GM19351 (cell line): ENCODE data around the gene PXDN.
"Not testable (repeated sequence)": the region's sequence is repeated elsewhere in the genome, so short reads cannot be mapped to it uniquely, and the experiment has no call there.

Source experiments
- ATAC-seq: cut with Tn5 transposase; IDR thresholded peaks from one replicate; pipeline ENCODE4 v1.9.1; 2021; ENCODE audit warnings: mild to moderate bottlenecking, moderate library complexity; ENCODE audit not compliant: unreplicated experiment

PXDN gene

DNA sequence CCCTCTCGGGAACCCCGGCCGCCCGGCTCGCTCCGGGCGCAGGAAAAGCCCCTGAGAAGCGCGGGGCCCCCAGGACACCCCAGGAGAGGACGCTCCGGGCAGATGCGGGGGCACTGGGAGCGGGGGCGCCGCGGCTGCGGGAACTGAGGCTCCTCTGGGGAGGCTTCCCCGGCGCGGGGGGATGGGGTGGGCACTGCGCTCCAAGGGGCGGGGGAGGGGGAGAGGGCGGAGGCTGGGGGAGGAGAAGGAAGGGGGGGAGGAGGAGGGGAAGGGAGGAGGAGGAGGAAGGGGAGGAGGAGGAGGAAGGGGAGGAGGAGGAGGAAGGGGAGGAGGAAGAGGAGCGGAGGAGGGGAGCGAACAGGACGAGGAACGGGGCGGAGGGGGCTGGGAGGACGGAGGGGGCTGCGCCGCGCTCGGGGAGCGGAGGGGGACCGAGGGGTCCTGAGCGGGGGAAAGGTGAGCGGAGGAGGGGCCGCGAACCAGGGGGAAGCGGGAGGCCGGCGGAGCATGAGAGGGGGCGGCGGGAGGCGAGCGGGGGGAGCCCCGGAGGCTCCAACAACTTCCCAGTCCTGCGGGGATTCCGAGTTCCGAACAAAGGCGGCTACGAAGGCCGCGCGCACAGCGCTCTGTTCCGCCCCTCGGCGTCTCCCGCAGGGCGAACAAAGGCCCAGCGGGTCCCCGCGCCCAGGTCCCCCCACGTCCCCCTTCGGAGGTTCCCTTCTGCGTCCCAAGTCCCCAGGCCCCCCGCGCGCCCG is 742 bp downstream of the PXDN start:
- no peak for ATAC-seq

DNA sequence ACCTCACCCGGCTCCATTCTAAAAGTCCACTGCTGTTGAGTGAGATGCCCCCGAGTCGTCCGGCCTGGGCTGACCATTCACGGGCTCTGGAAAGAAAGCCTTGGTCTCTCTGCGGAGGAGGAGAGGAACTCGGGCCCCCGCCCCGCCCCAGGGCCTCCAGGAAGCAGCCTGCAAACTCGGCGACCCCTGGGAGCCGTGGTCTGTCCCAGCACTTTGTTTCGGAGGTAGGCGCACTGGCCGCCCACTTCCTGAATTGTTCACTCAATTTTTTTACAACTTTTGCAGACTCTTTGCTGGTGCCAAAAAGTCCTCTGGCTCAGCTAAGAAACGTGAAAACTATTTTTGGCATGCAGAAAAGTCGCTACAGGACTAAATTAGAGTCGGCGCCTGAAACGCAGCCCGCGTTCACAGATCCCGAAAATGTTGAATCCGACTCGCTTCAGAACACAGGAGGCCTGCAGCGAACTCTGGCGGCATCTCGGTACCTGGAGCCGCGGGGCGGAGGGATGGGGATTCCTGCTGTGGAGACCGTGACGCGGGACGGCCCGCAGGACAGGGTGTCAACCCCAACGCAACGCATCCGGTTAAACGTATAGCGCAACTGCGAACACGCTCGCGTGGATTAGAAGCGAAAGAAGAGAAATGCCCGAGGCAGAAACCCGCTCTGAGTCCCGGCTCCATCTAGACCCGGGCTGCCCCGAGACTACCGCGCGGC is 1.5 kb downstream of the PXDN start:
- no peak for ATAC-seq

DNA sequence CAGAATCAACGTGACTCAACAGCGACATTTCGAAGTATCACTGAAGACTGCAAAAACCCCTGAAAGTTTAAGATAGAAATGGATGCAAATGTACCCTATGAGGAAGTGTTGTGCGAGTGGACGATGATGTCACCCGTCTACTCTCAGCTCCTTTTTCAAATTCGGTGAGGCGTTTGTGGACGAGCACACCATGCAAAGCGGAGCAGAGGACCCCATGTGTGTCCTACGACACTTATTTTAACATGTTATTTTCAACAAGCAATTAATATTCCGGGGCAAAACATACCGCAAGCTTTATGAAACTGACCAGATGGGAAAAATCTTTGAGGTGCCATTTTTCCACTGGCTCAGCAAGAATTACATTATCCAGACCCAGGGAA is 2.0 kb downstream of the PXDN start:
- no peak for ATAC-seq

DNA sequence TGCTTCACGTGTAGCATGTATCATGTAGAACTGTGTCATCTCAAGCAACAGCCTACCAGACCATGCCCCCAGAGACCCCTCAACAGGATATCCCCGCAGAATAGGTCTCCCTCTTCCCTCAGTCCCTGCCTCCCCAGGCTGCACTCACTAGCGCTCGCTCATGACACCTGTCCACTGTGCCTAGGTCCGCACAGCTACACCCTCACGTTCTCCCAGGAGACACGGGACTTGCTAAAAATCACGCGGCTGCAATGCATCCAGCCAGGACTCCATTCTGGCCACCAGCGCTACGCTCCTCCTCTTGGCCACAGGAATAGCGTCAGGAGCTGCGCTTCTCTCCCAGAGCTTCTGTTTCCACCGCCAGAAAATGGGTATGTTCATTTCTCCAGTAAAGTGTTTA is 2.5 kb downstream of the PXDN start:
- no peak for ATAC-seq

DNA sequence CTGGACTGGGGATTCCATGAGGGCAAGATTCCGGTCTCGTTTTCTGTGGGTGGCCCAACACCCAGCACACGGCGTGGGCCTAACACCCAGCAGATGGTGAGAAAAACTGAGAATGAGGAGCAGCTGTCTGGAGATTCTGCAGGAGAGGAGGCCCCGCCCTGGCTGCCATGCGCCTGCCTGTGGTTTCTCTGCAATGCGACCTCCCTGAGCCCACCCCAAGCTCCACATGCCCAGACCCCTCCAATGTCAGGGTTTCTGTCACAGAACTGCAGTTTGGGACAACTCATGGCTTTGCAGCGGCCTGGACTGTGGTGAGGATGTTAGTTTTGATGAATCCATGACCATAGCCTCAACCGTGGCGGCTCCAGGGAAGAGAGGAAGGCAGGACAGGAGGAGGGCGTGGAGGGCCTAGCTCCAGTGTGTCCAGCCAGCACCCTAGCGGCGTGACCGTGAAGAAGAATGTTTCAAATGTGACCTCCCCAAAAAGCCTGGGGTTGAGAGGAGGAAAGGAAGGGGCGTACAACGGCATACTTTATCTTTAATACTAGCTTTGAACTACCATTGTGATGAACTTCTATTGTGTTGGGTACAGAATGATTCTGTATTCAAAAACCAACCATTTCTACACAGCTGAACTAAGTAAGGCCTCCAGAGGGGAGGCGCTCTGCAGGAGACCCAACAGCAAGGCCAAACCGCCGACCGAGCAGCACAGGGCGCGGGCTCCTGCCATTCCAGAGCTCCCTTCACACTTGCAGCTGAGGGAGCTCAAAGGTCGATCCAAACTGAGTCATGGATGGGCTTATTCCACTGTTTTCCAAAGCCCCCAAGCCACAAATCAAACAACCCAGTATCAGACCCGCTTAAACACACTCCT is 3.4 kb downstream of the PXDN start:
- no peak for ATAC-seq

DNA sequence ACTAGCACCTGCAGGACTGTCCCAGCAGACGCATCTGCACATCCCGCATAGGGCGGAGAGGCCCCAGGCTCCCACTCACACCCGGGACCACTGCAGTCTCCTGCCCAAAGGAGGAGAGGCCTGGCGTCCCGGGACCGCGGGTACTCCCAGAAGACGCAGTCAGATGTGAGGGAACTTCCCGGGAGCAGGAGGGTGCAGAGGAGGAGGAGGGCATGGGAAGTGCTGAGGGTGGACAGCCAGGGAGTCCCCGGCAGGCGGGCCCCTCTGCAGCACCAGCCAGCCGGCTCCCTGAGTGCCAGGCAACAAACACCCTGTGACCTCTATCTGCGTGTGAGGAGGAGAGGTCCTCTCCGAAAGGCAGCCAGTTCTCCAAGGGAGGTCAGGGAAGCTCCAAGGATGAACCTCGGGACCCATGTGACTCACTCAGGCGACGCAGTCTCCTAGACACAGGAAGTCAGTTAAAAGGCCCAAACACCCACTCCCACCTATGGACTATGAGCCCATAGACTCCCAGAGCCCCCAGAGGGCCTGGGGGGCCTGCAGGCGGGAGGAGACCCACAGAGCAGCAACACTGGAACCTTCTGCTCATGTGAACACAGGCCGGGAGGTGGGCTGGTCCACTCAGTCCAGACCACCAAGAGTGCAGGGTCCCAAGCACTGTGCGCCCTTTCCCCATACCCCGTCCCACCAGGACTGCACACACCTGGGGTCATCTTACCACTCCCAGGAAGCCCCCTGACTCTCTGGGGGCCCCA is 4.2 kb downstream of the PXDN start:
- no peak for ATAC-seq

DNA sequence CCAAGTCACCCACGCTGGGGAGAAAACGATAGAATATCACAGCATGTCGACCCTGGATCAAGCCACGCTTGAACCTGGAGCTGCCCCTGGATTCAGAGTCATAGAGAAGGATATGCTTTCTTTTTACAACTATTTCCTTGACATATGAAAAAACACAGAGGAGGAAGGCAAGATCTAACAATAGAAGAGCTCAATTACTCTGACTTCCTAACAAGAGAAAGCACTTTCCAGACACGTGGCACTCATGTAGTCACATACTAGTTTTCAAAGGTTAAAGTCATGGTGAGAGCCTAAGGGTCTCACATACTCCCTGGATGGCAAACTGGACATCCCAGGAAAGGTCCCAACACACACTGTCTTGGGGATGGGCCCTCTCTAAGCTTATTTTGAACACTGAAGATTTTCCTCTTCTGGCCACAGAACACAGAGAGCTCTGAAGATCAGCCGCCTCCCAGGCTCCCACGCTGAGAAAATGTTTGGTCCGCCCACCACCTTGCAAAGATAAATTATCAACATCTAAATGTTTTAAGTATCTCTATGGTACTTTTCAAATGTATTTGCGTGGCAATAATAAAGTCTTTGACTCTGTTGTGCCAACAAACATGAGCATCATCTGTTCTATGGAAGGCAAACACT is 4.9 kb downstream of the PXDN start:
- no peak for ATAC-seq

DNA sequence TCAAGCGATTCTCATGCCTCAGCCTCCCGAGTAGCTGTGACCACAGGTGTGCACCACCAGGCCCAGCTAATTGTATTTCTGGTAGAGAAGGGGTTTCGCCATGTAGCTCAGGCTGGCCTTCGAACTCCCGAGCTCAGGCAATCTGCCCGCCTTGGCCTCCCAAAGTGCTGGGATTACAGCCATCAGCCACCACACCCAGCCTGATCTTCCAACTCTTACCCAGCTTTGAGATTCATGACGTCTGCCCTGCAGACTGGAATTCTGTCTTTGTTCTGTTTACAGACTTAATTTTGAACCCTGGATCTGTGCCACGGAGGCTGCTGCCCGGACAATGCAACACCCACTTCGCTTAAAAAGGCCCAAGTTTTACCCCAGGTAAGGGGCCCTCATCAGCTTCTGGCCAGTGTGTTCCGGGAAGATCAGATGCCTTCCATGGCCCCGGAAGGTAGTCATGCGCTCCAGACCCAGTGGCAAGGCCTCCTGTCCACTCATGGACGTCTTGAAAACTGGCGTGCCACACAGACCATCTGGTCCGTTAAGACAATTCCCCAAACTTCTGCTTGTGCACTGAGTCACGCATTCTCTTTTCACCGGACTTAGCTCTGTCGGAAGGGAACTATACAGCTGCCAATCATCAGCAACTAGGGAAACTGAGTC is 5.5 kb downstream of the PXDN start:
- ATAC-seq: no peak

DNA sequence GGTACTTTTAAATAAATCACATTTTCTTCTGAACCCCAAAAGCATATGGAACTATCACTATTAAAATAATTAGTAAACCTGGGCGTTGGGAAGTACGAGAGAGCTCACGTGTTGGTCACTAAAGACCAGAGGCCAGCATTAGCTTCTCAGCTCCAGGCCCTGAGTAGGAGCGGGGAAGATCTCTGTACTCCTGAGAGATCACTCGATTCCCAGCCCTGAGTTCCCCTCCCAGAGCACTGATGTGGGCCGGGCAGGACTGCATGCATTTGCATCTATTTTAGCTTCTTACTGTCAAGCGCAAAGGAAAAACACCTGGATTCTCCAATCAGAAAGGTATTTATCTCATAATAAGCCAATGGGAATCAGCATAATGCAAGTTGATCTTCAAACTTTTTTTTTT is 6.2 kb downstream of the PXDN start:
- ATAC-seq: no peak

DNA sequence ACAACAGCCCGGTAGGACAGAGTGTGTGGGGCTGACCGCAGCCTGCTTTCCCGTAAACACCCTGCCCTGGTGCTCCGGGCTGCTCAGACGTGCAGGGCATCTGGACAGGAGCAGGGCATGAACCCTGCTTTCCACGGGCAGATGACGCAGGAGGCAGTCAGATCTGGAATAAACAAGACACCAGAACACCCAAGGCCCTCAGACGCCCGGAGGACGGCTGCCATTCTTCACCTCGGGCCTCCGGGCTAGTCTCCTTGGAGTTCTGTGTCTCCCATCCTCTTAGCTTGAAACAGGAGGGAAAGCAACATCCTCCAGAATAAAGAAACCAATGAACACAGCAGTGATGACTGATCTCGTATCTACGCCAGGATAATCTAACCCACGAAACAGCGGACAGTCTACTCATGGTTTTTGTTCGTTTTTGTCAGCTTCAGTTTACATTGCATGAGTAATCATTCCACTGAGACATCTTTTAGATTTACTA is 7.3 kb downstream of the PXDN start:
- no peak for ATAC-seq

DNA sequence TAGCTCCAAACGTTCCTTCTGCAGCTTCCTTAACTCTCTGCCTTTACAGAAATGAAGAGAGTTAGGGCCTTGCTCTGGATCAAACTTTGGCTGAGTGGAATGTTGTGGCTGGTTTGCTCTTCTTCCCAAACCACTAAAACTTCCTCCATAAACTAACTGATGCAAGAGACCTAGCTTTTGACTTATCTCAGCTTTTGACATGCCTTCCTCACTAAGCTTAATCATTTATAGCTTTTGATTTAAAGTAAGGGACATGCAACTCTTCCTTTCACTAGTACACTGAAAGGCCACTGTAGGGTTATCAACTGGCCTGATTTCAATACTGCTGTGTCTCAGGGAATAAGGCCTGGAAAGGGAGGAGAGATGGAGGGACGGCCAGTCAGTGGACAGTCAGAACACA is 8.3 kb downstream of the PXDN start:
- ATAC-seq: no peak

DNA sequence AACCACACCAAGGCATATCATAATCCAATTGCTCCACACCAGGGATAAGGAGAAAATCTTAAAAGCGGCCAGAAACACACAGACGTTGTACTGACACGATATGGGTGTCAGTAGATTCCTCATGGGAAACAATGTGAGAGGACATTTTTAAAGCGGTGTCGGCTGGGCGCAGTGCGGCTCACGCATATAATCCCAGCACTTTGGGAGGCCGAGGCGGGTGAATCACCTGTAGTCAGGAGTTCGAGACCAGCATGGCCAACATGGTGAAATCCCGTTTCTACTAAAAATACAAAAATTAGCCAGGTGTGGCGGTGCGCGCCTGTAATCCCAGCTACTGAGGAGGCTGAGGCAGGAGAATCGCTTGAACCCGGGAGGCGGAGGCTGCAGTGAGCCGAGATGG is 11.0 kb downstream of the PXDN start:
- not testable (repeated sequence) for ATAC-seq

DNA sequence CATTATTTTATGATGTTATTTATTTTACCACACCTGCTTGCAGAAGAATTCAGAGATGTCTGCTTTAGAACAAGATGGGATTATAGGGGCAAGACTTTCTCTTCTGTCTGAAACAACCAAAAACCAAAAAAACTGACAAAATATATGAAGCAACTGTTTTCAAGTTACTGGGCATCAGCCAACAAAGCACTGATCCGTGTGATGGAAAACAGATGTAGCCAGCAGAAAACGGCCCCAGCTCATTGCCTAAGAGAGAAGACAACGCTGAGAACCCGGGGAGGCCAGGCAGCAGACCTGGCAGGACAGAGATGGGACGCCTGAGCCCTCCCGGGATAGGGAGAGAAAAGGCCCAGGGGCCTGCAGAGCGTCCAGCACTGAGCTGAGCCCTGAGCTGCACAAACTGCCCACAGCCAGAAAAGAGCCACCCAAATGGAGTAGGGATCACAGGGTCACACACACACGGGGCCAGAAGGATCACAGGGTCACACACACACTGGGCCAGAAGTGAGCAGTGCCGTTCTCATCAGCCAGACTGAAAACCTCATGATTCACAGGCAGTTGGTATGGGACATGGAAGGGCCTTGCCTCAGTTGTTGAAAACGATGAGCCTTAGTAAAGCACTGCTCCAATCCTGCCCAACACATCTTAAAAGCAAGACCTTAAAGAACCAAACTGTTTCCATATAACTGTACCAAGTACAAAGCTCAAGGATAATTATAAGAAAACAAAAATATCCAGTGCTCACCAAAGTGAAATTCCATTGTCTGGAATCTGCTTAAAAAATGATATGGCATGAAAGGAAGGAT is 12.1 kb downstream of the PXDN start:
- ATAC-seq: no peak

DNA sequence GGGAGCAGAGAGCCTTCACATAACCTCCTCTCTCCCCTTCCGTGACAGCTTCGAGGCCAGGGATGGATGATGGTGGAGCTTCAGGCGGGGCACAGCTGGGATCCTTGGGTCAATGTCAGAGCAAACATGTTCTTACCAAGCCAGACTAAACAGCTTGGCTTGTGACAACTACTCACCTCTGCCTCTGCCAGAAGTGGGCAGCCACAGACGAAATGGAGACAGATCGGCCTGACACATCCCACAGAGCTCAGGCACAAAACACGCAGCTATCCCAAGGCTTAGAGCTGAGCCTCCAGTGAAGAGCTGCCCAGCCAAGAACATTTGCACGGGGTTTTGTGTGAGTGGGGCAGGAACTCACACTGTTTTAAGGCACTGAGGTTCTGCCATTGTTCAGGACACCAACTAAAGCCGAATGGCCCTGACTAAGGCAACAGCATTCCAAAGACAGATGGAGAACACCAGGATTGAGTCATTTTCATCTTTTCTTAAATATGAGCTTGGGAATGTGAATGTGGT is 12.8 kb downstream of the PXDN start:
- ATAC-seq: no peak

DNA sequence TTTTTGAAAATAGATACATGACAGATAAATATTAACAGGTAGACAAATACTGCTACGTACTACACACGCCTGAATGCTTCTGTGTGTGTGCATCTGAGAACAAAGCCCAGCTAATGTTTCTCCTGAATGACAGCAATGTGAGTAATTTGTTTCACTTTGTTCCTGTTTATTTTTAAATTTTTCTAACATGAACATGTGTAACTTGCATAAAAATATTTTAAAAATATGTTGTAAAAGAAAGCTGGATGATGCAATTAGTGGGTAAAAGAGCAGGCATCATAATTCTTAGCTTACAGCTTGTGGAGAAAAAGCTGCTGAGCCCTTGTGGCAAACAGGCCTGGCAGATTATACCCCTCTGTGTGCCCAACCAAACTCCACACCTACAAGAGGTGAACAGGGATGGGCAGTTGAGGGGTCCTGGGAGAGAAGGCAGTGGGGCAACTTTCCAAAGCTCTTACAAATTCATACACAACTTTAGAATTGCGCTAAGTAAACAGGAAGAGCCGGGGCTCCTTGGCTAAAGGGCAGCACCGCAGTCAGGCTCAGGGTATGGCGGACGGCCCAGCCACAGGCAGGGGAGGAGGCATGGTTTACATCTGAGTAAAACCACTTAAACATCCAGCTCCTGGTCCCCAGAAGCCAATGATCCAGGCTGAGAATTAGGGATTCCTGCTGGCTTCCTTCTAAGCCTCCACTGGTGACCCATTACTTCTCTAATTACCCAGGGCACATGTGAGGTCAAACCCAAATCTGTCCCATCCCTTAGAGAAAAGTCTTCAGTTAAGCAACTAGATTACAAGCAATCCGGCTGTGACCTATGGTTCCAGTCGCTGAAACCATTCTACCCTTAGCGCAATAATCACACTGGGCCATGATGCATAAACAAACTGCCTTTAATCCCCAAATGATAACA is 14.0 kb downstream of the PXDN start:
- no peak for ATAC-seq

DNA sequence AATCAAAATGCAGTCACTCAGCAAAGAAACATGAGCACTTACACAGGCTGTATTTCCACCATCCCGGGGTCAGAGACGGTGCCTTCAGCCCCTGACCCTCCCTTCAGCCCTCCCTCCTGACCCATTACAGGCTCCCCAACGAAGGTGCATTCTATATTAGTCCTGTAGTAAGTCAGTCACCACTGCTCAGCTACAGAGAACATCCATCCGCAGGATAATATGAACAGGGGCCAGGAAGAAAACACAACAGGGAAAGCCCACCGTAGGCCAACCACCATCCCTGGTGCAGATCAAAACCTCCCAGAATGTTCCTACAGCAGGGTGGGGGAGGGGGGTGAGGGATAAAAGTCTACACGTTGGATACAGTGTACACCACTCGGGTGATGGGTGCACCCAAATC is 15.1 kb downstream of the PXDN start:
- no peak for ATAC-seq

DNA sequence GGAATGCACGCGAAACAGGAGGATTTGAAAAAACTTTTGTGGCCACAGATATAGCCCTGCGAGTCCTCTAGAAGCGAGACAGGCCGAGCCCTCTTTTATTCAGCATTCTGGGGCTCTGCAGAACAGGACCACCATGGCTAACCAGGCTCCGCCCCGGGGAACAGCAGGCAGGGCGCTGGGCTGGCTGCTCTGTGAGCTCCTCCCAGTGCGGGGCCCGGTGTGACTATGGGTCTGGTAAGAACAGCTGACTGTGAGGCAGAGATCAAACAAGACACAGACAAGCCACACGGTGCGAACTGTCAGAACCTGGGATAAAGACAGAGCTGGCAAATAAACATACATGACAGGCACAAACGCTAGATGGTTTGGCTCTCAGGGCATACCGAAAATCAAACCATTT is 15.5 kb downstream of the PXDN start:
- no peak for ATAC-seq
